Superior temporal gyrus (tissue), 1 donor: ENCODE data around the gene DDX49.
"Not testable (repeated sequence)": the region's sequence is repeated elsewhere in the genome, so short reads cannot be mapped to it uniquely, and the experiment has no call there.

Source experiments
- DNase-seq: peaks from one replicate; pipeline ENCODE4 v3.0.0-alpha.2; 2016; ENCODE audit errors: extremely low spot score

DDX49 gene

GRCh38 chr19:18910801-18911436 lies 8.6 kb upstream of the DDX49 start:
- no peak for DNase-seq

GRCh38 chr19:18912933-18913332 lies 6.6 kb upstream of the DDX49 start:
- DNase-seq = no peak

- DNase-seq = no peak
These were observed 6.0 kb upstream of the DDX49 start for GRCh38 chr19:18913466-18913865.

- peak; percentile 80 for DNase-seq
These were observed 3.9 kb upstream of the DDX49 start for GRCh38 chr19:18915639-18916038.

- not testable (repeated sequence) for DNase-seq
These were observed 1.9 kb upstream of the DDX49 start for GRCh38 chr19:18917593-18917992.

GRCh38 chr19:18919900-18920214 lies 342 bp downstream of the DDX49 start:
- DNase-seq = no peak

GRCh38 chr19:18920400-18920799 lies 885 bp downstream of the DDX49 start:
- no peak for DNase-seq

GRCh38 chr19:18921593-18921992 lies 2.1 kb downstream of the DDX49 start:
- DNase-seq = no peak

- DNase-seq = no peak
These were observed 2.9 kb downstream of the DDX49 start for GRCh38 chr19:18922228-18922985.

GRCh38 chr19:18924684-18925213 lies 5.2 kb downstream of the DDX49 start:
- DNase-seq = no peak

- no peak for DNase-seq
These were observed 8.7 kb downstream of the DDX49 start for GRCh38 chr19:18928018-18928805.

GRCh38 chr19:18929311-18929710 lies 9.8 kb downstream of the DDX49 start:
- DNase-seq = no peak

GRCh38 chr19:18931316-18932162 lies 12.0 kb downstream of the DDX49 start:
- no peak for DNase-seq

- DNase-seq = no peak
These were observed 12.8 kb downstream of the DDX49 start for GRCh38 chr19:18932216-18932841.

GRCh38 chr19:18933297-18933696 lies 13.8 kb downstream of the DDX49 start:
- DNase-seq = no peak

- no peak for DNase-seq
These were observed 19.6 kb downstream of the DDX49 start for GRCh38 chr19:18939163-18939562.

- DNase-seq = peak; percentile 6
These were observed 20.6 kb downstream of the DDX49 start for GRCh38 chr19:18939922-18940768.

- peak; percentile 71 for DNase-seq
These were observed 21.5 kb downstream of the DDX49 start, which contains the start of gene HOMER3 for GRCh38 chr19:18940769-18941627. HOMER3 (minus strand) TSS chr19:18941217; CDS start chr19:18938982, 2,235 bp downstream.
